ENCODE measurements around the gene JAG1.
A peak's percentile ranks its signal among the peaks of the same experiment; 100 is the strongest.

Gene JAG1

DNA sequence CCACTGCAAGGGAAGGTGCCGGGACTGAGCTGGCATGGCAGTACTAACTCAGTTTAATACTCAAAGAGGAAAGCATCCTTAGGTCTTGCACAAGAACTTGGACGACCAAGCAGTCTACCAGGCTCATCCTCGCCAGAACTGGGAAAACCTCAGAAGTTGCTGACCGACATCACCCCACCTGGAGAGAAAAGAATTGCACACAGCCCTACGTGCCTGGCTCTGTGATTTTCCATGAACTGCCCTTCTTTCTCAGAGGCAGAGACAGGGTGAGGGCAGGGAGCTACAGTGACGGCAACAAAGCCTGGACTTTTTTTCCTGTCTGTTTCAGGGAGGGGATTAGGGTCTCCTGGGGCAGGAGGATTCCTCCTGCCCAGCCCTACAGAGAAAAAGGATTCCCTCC, 8.0 kb downstream of the JAG1 start:
- H3K79me2 ChIP-seq (ENCODE audit: control insufficient read depth, insufficient read depth, low read length) = peaks cover 21% of the 10 kb centered on the region
- H4K5ac ChIP-seq (ENCODE audit: low read length) = no peak overlapping the region
- no peak overlapping the region for H2BK120ac ChIP-seq (ENCODE audit: low read depth, low read length)
- H3K4me3 ChIP-seq (ENCODE audit: low read length) = no peak overlapping the region
- H3K56ac ChIP-seq (ENCODE audit: low read length) = peak overlapping the region; percentile 36
- no peak overlapping the region for H3K4me2 ChIP-seq (ENCODE audit: low read length)
- DNase-seq = peak; percentile 51
- no peak overlapping the region for H3K9ac ChIP-seq (ENCODE audit: low read length)
- peaks cover 29% of the 10 kb centered on the region for H3K4me1 ChIP-seq (ENCODE audit: control insufficient read depth, low read depth, low read length)
- H4K8ac ChIP-seq (ENCODE audit: low read depth, low read length) = no peak overlapping the region
- no peaks in the 10 kb centered on the region for H3K27me3 ChIP-seq (ENCODE audit: insufficient read depth, low read length, poor library complexity)
- no CpG with 5 or more reads among the region's 6 CpGs for WGBS (ENCODE audit: extremely low coverage, insufficient coverage, low lambda C conversion rate)
- H3K18ac ChIP-seq (ENCODE audit: low read length) = peak overlapping the region; percentile 65
- no peak overlapping the region for H2AK5ac ChIP-seq (ENCODE audit: low read length)
- H2BK15ac ChIP-seq (replicated peaks; ENCODE audit: low read depth) = no peak overlapping the region
- peak overlapping the region; percentile 38 for H2BK5ac ChIP-seq (ENCODE audit: low read length)
- H3K27ac ChIP-seq (ENCODE audit: low read depth, low read length) = peak overlapping the region; percentile 21
- H3K23ac ChIP-seq (ENCODE audit: low read length) = no peak overlapping the region
- H3K79me1 ChIP-seq (ENCODE audit: low read length) = peaks cover 8% of the 10 kb centered on the region
- H3K4ac ChIP-seq (ENCODE audit: low read depth, low read length) = no peak overlapping the region
- H3K36me3 ChIP-seq (ENCODE audit: control insufficient read depth, insufficient read depth, low read length) = no peaks in the 10 kb centered on the region

GRCh38 chr20:10665027-10665561, 8.7 kb downstream of the JAG1 start:
- H3K18ac ChIP-seq (ENCODE audit: low read length) = peak overlapping the region; percentile 65
- peaks cover 31% of the 10 kb centered on the region for H3K4me1 ChIP-seq (ENCODE audit: control insufficient read depth, low read depth, low read length)
- peaks cover 18% of the 10 kb centered on the region for H3K79me2 ChIP-seq (ENCODE audit: control insufficient read depth, insufficient read depth, low read length)
- peak overlapping the region; percentile 2 for H3K56ac ChIP-seq (ENCODE audit: low read length)
- H3K36me3 ChIP-seq (ENCODE audit: control insufficient read depth, insufficient read depth, low read length) = no peaks in the 10 kb centered on the region
- H3K27ac ChIP-seq (ENCODE audit: low read depth, low read length) = peak overlapping the region; percentile 22
- H2BK15ac ChIP-seq (replicated peaks; ENCODE audit: low read depth) = no peak overlapping the region
- H4K8ac ChIP-seq (ENCODE audit: low read depth, low read length) = no peak overlapping the region
- no peak overlapping the region for H4K5ac ChIP-seq (ENCODE audit: low read length)
- H2AK5ac ChIP-seq (ENCODE audit: low read length) = no peak overlapping the region
- H3K4me2 ChIP-seq (ENCODE audit: low read length) = no peak overlapping the region
- no peak overlapping the region for H2BK5ac ChIP-seq (ENCODE audit: low read length)
- no peak overlapping the region for H3K9ac ChIP-seq (ENCODE audit: low read length)
- no peaks in the 10 kb centered on the region for H3K27me3 ChIP-seq (ENCODE audit: insufficient read depth, low read length, poor library complexity)
- no CpG with 5 or more reads among the region's 7 CpGs for WGBS (ENCODE audit: extremely low coverage, insufficient coverage, low lambda C conversion rate)
- H3K23ac ChIP-seq (ENCODE audit: low read length) = no peak overlapping the region
- peak overlapping the region; percentile 19 for H2BK120ac ChIP-seq (ENCODE audit: low read depth, low read length)
- H3K79me1 ChIP-seq (ENCODE audit: low read length) = peaks cover 8% of the 10 kb centered on the region
- H3K4ac ChIP-seq (ENCODE audit: low read depth, low read length) = no peak overlapping the region
- DNase-seq = no peak
- H3K4me3 ChIP-seq (ENCODE audit: low read length) = no peak overlapping the region

DNA sequence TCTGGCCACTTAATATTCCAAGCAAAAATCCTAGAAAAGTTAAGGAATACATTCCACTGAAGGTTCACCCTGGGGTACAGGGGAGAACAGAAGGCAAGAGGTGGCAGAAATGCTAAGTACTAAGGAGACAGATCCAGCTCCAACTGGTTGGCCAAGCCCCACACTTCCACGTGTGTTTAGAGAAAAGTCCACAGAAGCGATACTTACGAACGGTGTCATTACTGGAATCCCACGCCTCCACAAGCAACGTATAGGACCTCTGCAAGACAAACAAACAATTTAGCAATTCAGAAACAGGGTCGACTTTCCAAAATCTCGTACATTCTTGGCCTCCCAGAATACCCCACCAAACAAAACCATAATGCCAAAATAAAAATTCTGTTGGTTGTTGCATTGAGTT, 10.0 kb downstream of the JAG1 start:
- peak overlapping the region; percentile 52 for H3K27ac ChIP-seq (ENCODE audit: low read depth, low read length)

GRCh38 chr20:10662661-10663458, 10.9 kb downstream of the JAG1 start:
- Histone ChIP-seq H4K5ac (ENCODE audit: low read length) (no peak overlapping the region), H3K9ac (ENCODE audit: low read length) (peak overlapping the region; percentile 12), H3K23ac (ENCODE audit: low read length) (no peak overlapping the region), H3K4me1 (ENCODE audit: control insufficient read depth, low read depth, low read length) (peaks cover 31% of the 10 kb centered on the region), H3K36me3 (ENCODE audit: control insufficient read depth, insufficient read depth, low read length) (no peaks in the 10 kb centered on the region), H2AK5ac (ENCODE audit: low read length) (no peak overlapping the region), H3K27me3 (ENCODE audit: insufficient read depth, low read length, poor library complexity) (no peaks in the 10 kb centered on the region), H2BK5ac (ENCODE audit: low read length) (no peak overlapping the region), H3K4me3 (ENCODE audit: low read length) (no peak overlapping the region), H3K4ac (ENCODE audit: low read depth, low read length) (peak overlapping the region; percentile 49), H3K18ac (ENCODE audit: low read length) (no peak overlapping the region), H2BK15ac (replicated peaks; ENCODE audit: low read depth) (no peak overlapping the region), H3K56ac (ENCODE audit: low read length) (peak overlapping the region; percentile 71), H3K79me1 (ENCODE audit: low read length) (peaks cover 11% of the 10 kb centered on the region), H3K4me2 (ENCODE audit: low read length) (no peak overlapping the region), H3K79me2 (ENCODE audit: control insufficient read depth, insufficient read depth, low read length) (peaks cover 18% of the 10 kb centered on the region), H3K27ac (ENCODE audit: low read depth, low read length) (no peak overlapping the region), H2BK120ac (ENCODE audit: low read depth, low read length) (no peak overlapping the region), H4K8ac (ENCODE audit: low read depth, low read length) (no peak overlapping the region)
- DNase-seq = no peak
- no CpG with 5 or more reads among the region's 10 CpGs for WGBS (ENCODE audit: extremely low coverage, insufficient coverage, low lambda C conversion rate)

More for the DNA sequence above, 10.0 kb downstream of the JAG1 start:
- WGBS (ENCODE audit: extremely low coverage, insufficient coverage, low lambda C conversion rate) = no CpG with 5 or more reads among the region's 8 CpGs
- no peak overlapping the region for H3K4me3 ChIP-seq (ENCODE audit: low read length)
- peak overlapping the region; percentile 15 for H3K9ac ChIP-seq (ENCODE audit: low read length)
- H4K8ac ChIP-seq (ENCODE audit: low read depth, low read length) = no peak overlapping the region
- no peak overlapping the region for H3K23ac ChIP-seq (ENCODE audit: low read length)
- H3K18ac ChIP-seq (ENCODE audit: low read length) = peak overlapping the region; percentile 84
- H3K27me3 ChIP-seq (ENCODE audit: insufficient read depth, low read length, poor library complexity) = no peaks in the 10 kb centered on the region
- H2AK5ac ChIP-seq (ENCODE audit: low read length) = peak overlapping the region; percentile 84
- H3K4me1 ChIP-seq (ENCODE audit: control insufficient read depth, low read depth, low read length) = peaks cover 31% of the 10 kb centered on the region
- H3K4ac ChIP-seq (ENCODE audit: low read depth, low read length) = no peak overlapping the region
- no peak for DNase-seq
- H3K79me1 ChIP-seq (ENCODE audit: low read length) = peaks cover 8% of the 10 kb centered on the region
- H3K56ac ChIP-seq (ENCODE audit: low read length) = peak overlapping the region; percentile 70
- no peak overlapping the region for H3K4me2 ChIP-seq (ENCODE audit: low read length)
- no peaks in the 10 kb centered on the region for H3K36me3 ChIP-seq (ENCODE audit: control insufficient read depth, insufficient read depth, low read length)
- no peak overlapping the region for H4K5ac ChIP-seq (ENCODE audit: low read length)
- no peak overlapping the region for H2BK15ac ChIP-seq (replicated peaks; ENCODE audit: low read depth)
- no peak overlapping the region for H2BK120ac ChIP-seq (ENCODE audit: low read depth, low read length)
- peaks cover 16% of the 10 kb centered on the region for H3K79me2 ChIP-seq (ENCODE audit: control insufficient read depth, insufficient read depth, low read length)
- peak overlapping the region; percentile 23 for H2BK5ac ChIP-seq (ENCODE audit: low read length)

DNA sequence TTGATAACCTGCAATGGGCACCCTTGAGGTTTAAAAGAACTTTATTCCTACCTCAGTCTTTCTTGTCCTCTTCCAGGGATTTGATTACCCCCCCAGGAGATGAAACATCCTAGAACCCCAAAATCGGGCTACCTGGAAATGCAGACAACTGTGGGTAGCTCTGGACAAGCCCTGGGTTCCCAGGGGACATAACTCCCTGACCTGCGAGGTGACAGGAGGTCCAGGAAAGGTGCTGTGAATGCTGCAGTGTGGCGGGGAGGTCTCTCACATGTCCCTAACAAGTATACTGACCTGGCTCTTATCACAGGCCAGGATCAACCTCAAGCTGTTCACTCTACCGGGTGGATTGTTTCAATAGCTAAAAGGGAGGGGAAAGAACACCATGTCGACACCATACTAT, 11.6 kb downstream of the JAG1 start:
- H3K27ac ChIP-seq (ENCODE audit: low read depth, low read length) = no peak overlapping the region
- no peak overlapping the region for H3K23ac ChIP-seq (ENCODE audit: low read length)
- no peaks in the 10 kb centered on the region for H3K27me3 ChIP-seq (ENCODE audit: insufficient read depth, low read length, poor library complexity)
- peaks cover 8% of the 10 kb centered on the region for H3K79me1 ChIP-seq (ENCODE audit: low read length)
- H4K5ac ChIP-seq (ENCODE audit: low read length) = no peak overlapping the region
- H2BK5ac ChIP-seq (ENCODE audit: low read length) = no peak overlapping the region
- H4K8ac ChIP-seq (ENCODE audit: low read depth, low read length) = no peak overlapping the region
- peak; percentile 63 for DNase-seq
- no CpG with 5 or more reads among the region's 5 CpGs for WGBS (ENCODE audit: extremely low coverage, insufficient coverage, low lambda C conversion rate)
- no peak overlapping the region for H3K4ac ChIP-seq (ENCODE audit: low read depth, low read length)
- H3K36me3 ChIP-seq (ENCODE audit: control insufficient read depth, insufficient read depth, low read length) = no peaks in the 10 kb centered on the region
- H3K4me2 ChIP-seq (ENCODE audit: low read length) = no peak overlapping the region
- peaks cover 31% of the 10 kb centered on the region for H3K4me1 ChIP-seq (ENCODE audit: control insufficient read depth, low read depth, low read length)
- no peak overlapping the region for H3K56ac ChIP-seq (ENCODE audit: low read length)
- H3K18ac ChIP-seq (ENCODE audit: low read length) = no peak overlapping the region
- no peak overlapping the region for H3K4me3 ChIP-seq (ENCODE audit: low read length)
- H3K9ac ChIP-seq (ENCODE audit: low read length) = no peak overlapping the region
- no peak overlapping the region for H2BK15ac ChIP-seq (replicated peaks; ENCODE audit: low read depth)
- no peak overlapping the region for H2AK5ac ChIP-seq (ENCODE audit: low read length)
- H3K79me2 ChIP-seq (ENCODE audit: control insufficient read depth, insufficient read depth, low read length) = peaks cover 15% of the 10 kb centered on the region
- no peak overlapping the region for H2BK120ac ChIP-seq (ENCODE audit: low read depth, low read length)
